Esophagus squamous epithelium (tissue), 5 donors: ENCODE results near the gene PPP1R18. TPM values are rescaled to one million over a fixed set of nuclear protein-coding genes. Genes with fewer than 3 reads are reported as not detected.

Source experiments
- DNase-seq: peaks from one replicate; lab custom pipeline; 2025; lab: John Stamatoyannopoulos, UW
- H3K27ac ChIP-seq, 4 donors: fragments of 200-600 bp; sonication (generic); one replicate each; pipeline ENCODE4 v1.5.1; 2016 to 2019; ENCODE audit warnings: mild to moderate bottlenecking in 1 of 4
- H3K27me3 ChIP-seq, 4 donors: fragments of 200-600 bp; sonication (generic); 1 replicate in 3 of 4; 2 replicates in 1 of 4; pipeline versions ENCODE4 v1.5.1 to v1.6.0; 2017 to 2021; ENCODE audit warnings: antibody characterized with exemption in 1 of 4
- H3K36me3 ChIP-seq, 3 donors: fragments of 200-600 bp; sonication (generic); one replicate each; pipeline ENCODE4 v1.5.1; 2016 to 2019
- H3K4me1 ChIP-seq, 3 donors: fragments of 200-600 bp; sonication (generic); one replicate each; pipeline ENCODE4 v1.5.1; 2017 to 2019
- H3K4me3 ChIP-seq, 4 donors: fragments of 200-600 bp; sonication (generic); 1 replicate in 3 of 4; 2 replicates in 1 of 4; pipeline ENCODE4 v1.5.1; 2016 to 2019; ENCODE audit warnings: mild to moderate bottlenecking in 2 of 4, moderate library complexity in 1 of 4
- H3K9me3 ChIP-seq, 3 donors: fragments of 200-600 bp; sonication (generic); one replicate each; pipeline ENCODE4 v1.5.1; 2016 to 2019
- POLR2A ChIP-seq, 4 donors: fragments of 450-650 bp; IDR thresholded peaks; one replicate each; pipeline ENCODE4 v1.6.1; 2017; ENCODE audit warnings: antibody characterized with exemption in 4 of 4, mild to moderate bottlenecking in 4 of 4, moderate library complexity in 3 of 4
- WGBS, 2 donors: methylation state at CpG; one replicate each; pipeline ENCODE4 v1.1.5; 2018; 5-methylcytosine and 5-hydroxymethylcytosine counted together
- intact Hi-C: fragments of 100-400 bp; cut with DNase I; formaldehyde crosslinking; loops from one replicate; pipeline ENCODE4 v1.15.0; 2022
- small RNA-seq, 4 donors: library from RNA; depleted of rRNA; stranded (forward); fragments of <200 nt; gene quantifications; one replicate each; pipeline ENCODE3, GENCODE V24; 2016
- total RNA-seq, 4 donors: library from RNA; depleted of rRNA; stranded (reverse); fragments of >200 nt; gene quantifications; one replicate each; pipeline ENCODE4 v1.1.0, GENCODE V29; 2016
- TF ChIP-seq, protein P1 (sequence below), 6 experiments: fragments of 450-650 bp in 4 of 6; fragments of 200-600 bp in 2 of 6; sonication (generic) in 2 of 6; IDR thresholded peaks; one replicate each; pipeline ENCODE4 v1.5.1; 2016 to 2019; ENCODE audit warnings: antibody characterized with exemption in 6 of 6, mild to moderate bottlenecking in 4 of 6, moderate library complexity in 4 of 6
- donor health status: DM: yes; HTN: yes; CAD: no.

Gene PPP1R18
- total RNA-seq, 4 donors from 2014 or later: 9.8 to 22.2 (median 17.4) TPM

DNA sequence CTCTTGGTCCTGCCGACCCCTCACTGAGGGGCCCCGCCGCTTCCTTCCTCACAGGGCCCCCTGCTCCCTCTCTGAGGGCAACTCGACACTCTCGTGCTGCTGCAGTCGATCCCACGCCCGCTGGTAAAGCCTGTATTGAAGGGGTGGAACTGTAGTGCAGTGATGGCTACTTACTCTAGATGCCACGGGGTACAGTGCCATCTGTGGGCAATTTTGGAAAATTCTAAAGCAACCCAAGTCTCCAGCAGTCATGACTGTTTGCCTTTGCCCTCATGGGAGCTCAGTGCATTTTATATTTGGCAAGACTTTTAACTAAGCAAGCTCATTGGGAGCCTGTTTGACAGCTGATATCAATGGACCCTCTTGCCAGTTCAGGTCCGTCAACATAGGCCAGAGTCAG, 46.0 kb downstream of the PPP1R18 start:
- TF ChIP-seq POLR2A (IDR thresholded peaks at IDR 0.05): no peak
- TF ChIP-seq, protein P1, sequence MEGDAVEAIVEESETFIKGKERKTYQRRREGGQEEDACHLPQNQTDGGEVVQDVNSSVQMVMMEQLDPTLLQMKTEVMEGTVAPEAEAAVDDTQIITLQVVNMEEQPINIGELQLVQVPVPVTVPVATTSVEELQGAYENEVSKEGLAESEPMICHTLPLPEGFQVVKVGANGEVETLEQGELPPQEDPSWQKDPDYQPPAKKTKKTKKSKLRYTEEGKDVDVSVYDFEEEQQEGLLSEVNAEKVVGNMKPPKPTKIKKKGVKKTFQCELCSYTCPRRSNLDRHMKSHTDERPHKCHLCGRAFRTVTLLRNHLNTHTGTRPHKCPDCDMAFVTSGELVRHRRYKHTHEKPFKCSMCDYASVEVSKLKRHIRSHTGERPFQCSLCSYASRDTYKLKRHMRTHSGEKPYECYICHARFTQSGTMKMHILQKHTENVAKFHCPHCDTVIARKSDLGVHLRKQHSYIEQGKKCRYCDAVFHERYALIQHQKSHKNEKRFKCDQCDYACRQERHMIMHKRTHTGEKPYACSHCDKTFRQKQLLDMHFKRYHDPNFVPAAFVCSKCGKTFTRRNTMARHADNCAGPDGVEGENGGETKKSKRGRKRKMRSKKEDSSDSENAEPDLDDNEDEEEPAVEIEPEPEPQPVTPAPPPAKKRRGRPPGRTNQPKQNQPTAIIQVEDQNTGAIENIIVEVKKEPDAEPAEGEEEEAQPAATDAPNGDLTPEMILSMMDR (IDR thresholded peaks at IDR 0.05): no peak
- Histone ChIP-seq H3K27me3 (no peaks in the 10 kb centered on the region), H3K4me3 (no peak overlapping the region), H3K9me3 (no peaks in the 10 kb centered on the region), H3K4me1 (peaks cover 0 to 1% (median 0%) of the 10 kb centered on the region in 3 donors), H3K36me3 (peaks cover 0 to 59% (median 0%) of the 10 kb centered on the region in 3 donors), H3K27ac (no peak overlapping the region)
- intact Hi-C loops: no loop called here
- WGBS, 2 donors: 78 to 91% methylated on average over 4 to 10 of the region's 10 CpGs
- no peak for DNase-seq

DNA sequence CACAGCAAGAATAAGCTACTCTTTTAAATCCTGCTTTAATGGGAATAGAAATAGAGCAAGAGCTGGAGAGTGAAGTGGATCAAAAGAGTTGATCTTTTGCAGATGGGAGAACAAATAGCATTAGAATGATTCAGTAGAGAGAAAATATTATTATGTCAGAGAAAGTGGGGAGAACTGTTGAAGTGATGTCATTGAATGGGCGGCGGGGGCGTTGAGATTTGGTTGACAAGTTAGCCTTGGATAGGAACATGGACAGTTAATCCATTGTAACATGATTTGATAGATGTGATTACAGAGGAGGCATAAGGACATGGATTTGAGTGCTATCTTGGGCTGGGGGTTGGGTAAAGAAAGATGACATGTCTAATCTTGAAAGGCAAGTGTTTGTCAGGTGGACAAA, 50.6 kb downstream of the PPP1R18 start:
- Histone ChIP-seq H3K4me3 (no peak overlapping the region), H3K27ac (no peak overlapping the region), H3K36me3 (peaks cover 0 to 46% (median 6%) of the 10 kb centered on the region in 3 donors), H3K9me3 (no peaks in the 10 kb centered on the region), H3K4me1 (no peaks in the 10 kb centered on the region), H3K27me3 (no peaks in the 10 kb centered on the region)
- DNase-seq: no peak
- TF ChIP-seq, protein P1 (IDR thresholded peaks at IDR 0.05): no peak
- no peak for TF ChIP-seq POLR2A (IDR thresholded peaks at IDR 0.05)
- intact Hi-C loops: no loop called here
- WGBS, 2 donors: 89 to 96% methylated on average over 3 of the region's 3 CpGs

DNA sequence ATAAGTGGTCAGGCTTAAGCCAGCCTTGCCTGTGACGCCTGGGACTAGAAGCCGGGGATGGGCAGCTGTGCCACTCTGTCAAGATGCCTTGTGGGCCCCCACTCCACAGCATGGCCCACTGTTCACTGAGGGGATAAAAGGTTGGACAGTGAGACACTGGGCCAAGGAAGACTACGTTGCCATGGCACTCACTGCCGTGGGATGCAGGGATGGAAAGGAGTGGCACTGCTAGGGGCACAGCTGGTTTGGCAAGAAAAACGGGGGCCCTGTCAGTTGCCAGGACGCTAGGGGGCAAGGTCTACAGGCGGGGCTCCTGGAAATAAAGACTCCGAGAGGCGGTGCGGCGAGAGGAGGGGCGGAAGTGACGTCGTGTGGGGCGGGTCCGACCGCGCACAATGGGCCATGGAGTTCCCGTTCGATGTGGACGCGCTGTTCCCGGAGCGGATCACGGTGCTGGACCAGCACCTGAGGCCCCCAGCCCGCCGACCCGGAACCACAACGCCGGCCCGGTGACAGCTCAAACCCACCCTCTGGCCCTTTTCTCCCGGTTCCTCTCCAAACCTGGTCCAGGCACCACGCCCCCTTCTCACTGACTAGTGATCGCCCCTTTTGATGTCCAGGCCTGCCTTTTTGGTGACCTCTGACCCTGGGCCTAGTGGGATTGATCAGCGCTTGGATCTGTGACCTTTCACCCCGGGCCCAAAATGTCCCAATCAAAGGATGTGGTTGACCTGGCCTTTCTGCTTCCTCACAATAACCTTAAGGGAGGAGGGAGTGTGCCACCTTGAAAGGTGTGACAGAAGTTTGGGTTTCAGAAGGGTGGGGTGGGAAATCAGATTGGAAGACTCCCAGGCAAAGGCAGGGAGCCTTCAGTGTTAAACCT, 59.7 kb downstream of the PPP1R18 start, which contains the start of gene ATAT1:
ATAT1 (plus strand) TSS at position 391 of the 883 bp plus-strand sequence.
- 2% methylated on average over 33 to 34 of the region's 36 CpGs for WGBS, 2 donors
- intact Hi-C loops: no loop called here
- peaks cover 6 to 22% (median 12%) of the 10 kb centered on the region in 3 donors for H3K4me1 ChIP-seq
- peak; percentile 19 for DNase-seq
- no peaks in the 10 kb centered on the region for H3K27me3 ChIP-seq
- peak within 1 kb of the TSS; percentile 47 to 86 (median 58) for H3K4me3 ChIP-seq
- H3K27ac ChIP-seq: peak within 1 kb of the TSS; percentile 93 to 97 (median 96)
- peak in 3 of 4 donors; percentile 22 to 66 (median 61) for TF ChIP-seq POLR2A (IDR thresholded peaks at IDR 0.05)
- TF ChIP-seq, protein P1 (IDR thresholded peaks at IDR 0.05): peak in 5 of 6 experiments; percentile 37 to 66 (median 50)
- no peaks in the 10 kb centered on the region for H3K9me3 ChIP-seq
- peaks cover 11 to 84% (median 41%) of the 10 kb centered on the region in 3 donors for H3K36me3 ChIP-seq

Small RNA genes lying within 50 kb of the gene (small RNA-seq; reads per million reads assigned to genes)
- 0 reads per million in 4 donors for gene RF00019

Other genes starting within 250 kb of the PPP1R18 start
- gene HLA-E, start 197.1 kb downstream of the PPP1R18 start, total RNA-seq: 100 to 1,000 TPM; 263 to 597 (median 356) TPM
- gene GNL1, start 130.2 kb downstream of the PPP1R18 start, total RNA-seq: 10 to 100 TPM; 12.7 to 37.2 (median 20.5) TPM
- 10 to 100 TPM in 1 of 4 donors, 1 to 10 TPM in 3; 3.2 to 11.6 (median 5.8) TPM for gene PRR3, start 129.3 kb downstream of the PPP1R18 start, total RNA-seq
- 10 to 100 TPM; 31.0 to 42.3 (median 36.0) TPM for gene ABCF1, start 115.2 kb downstream of the PPP1R18 start, total RNA-seq
- gene PPP1R10, start 69.4 kb downstream of the PPP1R18 start, total RNA-seq: 10 to 100 TPM; 24.2 to 32.6 (median 25.9) TPM
- 10 to 100 TPM; 31.0 to 56.3 (median 40.6) TPM for gene MRPS18B, start 68.8 kb downstream of the PPP1R18 start, total RNA-seq
- 1 to 10 TPM; 5.0 to 6.7 (median 6.3) TPM for gene ATAT1, start 59.8 kb downstream of the PPP1R18 start, total RNA-seq
- gene C6orf136, start 39.5 kb downstream of the PPP1R18 start, total RNA-seq: 10 to 100 TPM in 3 of 4 donors, 1 to 10 TPM in 1; 8.3 to 17.5 (median 12.7) TPM
- 10 to 100 TPM; 11.4 to 26.6 (median 24.4) TPM for gene DHX16, start 13.6 kb downstream of the PPP1R18 start, total RNA-seq
- gene NRM, start 4.3 kb upstream of the PPP1R18 start, total RNA-seq: 1 to 10 TPM; 3.8 to 7.4 (median 6.7) TPM
- gene MDC1, start 30.6 kb upstream of the PPP1R18 start, total RNA-seq: 1 to 10 TPM; 2.4 to 7.4 (median 7.0) TPM
- gene TUBB, start 33.7 kb upstream of the PPP1R18 start, total RNA-seq: 100 to 1,000 TPM; 151 to 351 (median 255) TPM
- 10 to 100 TPM; 46.7 to 88.8 (median 64.4) TPM for gene FLOT1, start 56.0 kb upstream of the PPP1R18 start, total RNA-seq
- 10 to 100 TPM; 41.4 to 87.9 (median 66.0) TPM for gene IER3, start 57.9 kb upstream of the PPP1R18 start, total RNA-seq
- 100 to 1,000 TPM; 131 to 261 (median 140) TPM for gene DDR1, start 197.9 kb upstream of the PPP1R18 start, total RNA-seq
- 10 to 100 TPM; 10.3 to 26.7 (median 12.4) TPM for gene GTF2H4, start 221.6 kb upstream of the PPP1R18 start, total RNA-seq
- 10 to 100 TPM; 23.5 to 61.9 (median 33.0) TPM for gene VARS2, start 227.6 kb upstream of the PPP1R18 start, total RNA-seq
- gene SFTA2, start 245.5 kb upstream of the PPP1R18 start, total RNA-seq: 10 to 100 TPM in 1 of 4 donors, 1 to 10 TPM in 3; 2.0 to 31.7 (median 6.4) TPM